Activated CD4-positive, alpha-beta T cell treated with anti-CD3 and anti-CD28 coated beads for 36 hours (primary cell): ENCODE results near the gene FBXW11. TPM values are rescaled to one million over a fixed set of nuclear protein-coding genes. Genes with fewer than 3 reads are reported as not detected.
"Not testable (repeated sequence)": the region's sequence is repeated elsewhere in the genome, so short reads cannot be mapped to it uniquely, and the experiment has no call there.

Experiments
- ATAC-seq: fragments of 200-7000 bp; cut with Tn5 transposase; one replicate; pipeline ENCODE4 v1.10.0; 2021; ENCODE audit warnings: mild to moderate bottlenecking, moderate library complexity
- CTCF ChIA-PET: fragments of 350-600 bp; sonication (Branson Sonifier 250); formaldehyde crosslinking; loops from one replicate; lab custom pipeline; 2021; ENCODE audit warnings: antibody characterized with exemption; lab: Charles Lee
- POLR2A ChIA-PET: fragments of 350-600 bp; sonication (Branson Sonifier 250); formaldehyde crosslinking; loops from one replicate; lab custom pipeline; 2021; ENCODE audit warnings: antibody characterized with exemption, inconsistent platforms; lab: Charles Lee
- DNase-seq: peaks from one replicate; pipeline ENCODE4 v3.0.0-alpha.2; 2020
- H3K27ac Mint-ChIP-seq: one replicate; pipeline ENCODE4 v1.8.0; 2021; ENCODE audit warnings: mixed read lengths
- H3K27me3 Mint-ChIP-seq: one replicate; pipeline ENCODE4 v1.8.0; 2021; ENCODE audit warnings: mixed read lengths
- H3K36me3 Mint-ChIP-seq: one replicate; pipeline ENCODE4 v1.8.0; 2021; ENCODE audit warnings: low read depth, mixed read lengths
- H3K4me1 Mint-ChIP-seq: one replicate; pipeline ENCODE4 v1.8.0; 2021; ENCODE audit warnings: mixed read lengths
- H3K4me3 Mint-ChIP-seq: one replicate; pipeline ENCODE4 v1.8.0; 2021; ENCODE audit warnings: mild to moderate bottlenecking, moderate library complexity, mixed read lengths
- H3K9me3 Mint-ChIP-seq: one replicate; pipeline ENCODE4 v1.8.0; 2021; ENCODE audit warnings: low read depth, mixed read lengths
- intact Hi-C, 2 experiments: fragments of 100-400 bp; cut with DNase I in 1 of 2; cut with micrococcal nuclease in 1 of 2; formaldehyde crosslinking; loops; one replicate each; pipeline versions ENCODE4 v1.14.2 to v1.15.1; 2022 to 2024; cut with DNase I, micrococcal nuclease
- total RNA-seq, 2 experiments: library from RNA; stranded (reverse); gene quantifications; one replicate each; pipeline ENCODE4 v1.2.3, GENCODE V29; 2021

FBXW11 gene
- total RNA-seq, 2 experiments from 2014 or later: 33.8 to 39.5 TPM

- Mint-ChIP-seq H3K4me3 (no peak overlapping the region), H3K27ac (peak overlapping the region; percentile 56)
- intact Hi-C loops: loop anchor here in 1 of 2 experiments (1.0 to 2.0 kb wide), 2 partner anchors 24 to 78 kb away; no protein-coding TSS in a partner anchor
Observed at GRCh38 chr5:171984748-171985419, 21.6 kb downstream of the FBXW11 start.

GRCh38 chr5:171981847-171982246 is 24.6 kb downstream of the FBXW11 start:
- H3K4me1 Mint-ChIP-seq: peaks cover 48% of the 10 kb centered on the region
- DNase-seq: no peak
- H3K27ac Mint-ChIP-seq: no peak overlapping the region
- peaks cover 39% of the 10 kb centered on the region for H3K36me3 Mint-ChIP-seq
- H3K4me3 Mint-ChIP-seq: no peak overlapping the region
- CTCF ChIA-PET: interaction anchor here (1.1 kb wide), 1 partner anchor 22 kb away, joined by 3 read pairs; no protein-coding TSS in a partner anchor
- peaks cover 19% of the 10 kb centered on the region for H3K9me3 Mint-ChIP-seq
- intact Hi-C loops: no loop called here
- no peaks in the 10 kb centered on the region for H3K27me3 Mint-ChIP-seq
- POLR2A ChIA-PET: no interaction called here
- no peak for ATAC-seq

More at GRCh38 chr5:171984748-171985419, 21.6 kb downstream of the FBXW11 start:
- peaks cover 48% of the 10 kb centered on the region for H3K4me1 Mint-ChIP-seq
- H3K9me3 Mint-ChIP-seq: peaks cover 9% of the 10 kb centered on the region
- H3K36me3 Mint-ChIP-seq: peaks cover 38% of the 10 kb centered on the region
- DNase-seq (peak; percentile 64), ATAC-seq (peak; percentile 83)
- CTCF ChIA-PET: interaction anchor here (0.7 to 4.4 kb wide), 13 partner anchors 11 to 194 kb away, joined by 3 to 14 read pairs (median 4); partner anchors contain the start of gene FBXW11
- no peaks in the 10 kb centered on the region for H3K27me3 Mint-ChIP-seq
- POLR2A ChIA-PET: interaction anchor here (0.6 to 1.6 kb wide), 4 partner anchors 20 to 598 kb away, joined by 3 to 8 read pairs (median 3); partner anchors contain the start of gene FBXW11

- peaks cover 51% of the 10 kb centered on the region for H3K4me1 Mint-ChIP-seq
- ATAC-seq (no peak), DNase-seq (no peak)
- H3K27ac Mint-ChIP-seq: no peak overlapping the region
- H3K36me3 Mint-ChIP-seq: peaks cover 36% of the 10 kb centered on the region
- intact Hi-C loops: no loop called here
- H3K27me3 Mint-ChIP-seq: no peaks in the 10 kb centered on the region
- no peak overlapping the region for H3K4me3 Mint-ChIP-seq
- ChIA-PET CTCF (no interaction called here), POLR2A (no interaction called here)
- peaks cover 19% of the 10 kb centered on the region for H3K9me3 Mint-ChIP-seq
Observed at GRCh38 chr5:171980792-171981191, 25.6 kb downstream of the FBXW11 start.

GRCh38 chr5:171979606-171980005 is 26.8 kb downstream of the FBXW11 start:
- intact Hi-C loops: no loop called here
- Mint-ChIP-seq H3K4me3 (no peak overlapping the region), H3K27me3 (no peaks in the 10 kb centered on the region), H3K9me3 (peaks cover 17% of the 10 kb centered on the region), H3K4me1 (peaks cover 54% of the 10 kb centered on the region), H3K36me3 (peaks cover 34% of the 10 kb centered on the region), H3K27ac (no peak overlapping the region)
- ATAC-seq: no peak
- ChIA-PET POLR2A (no interaction called here), CTCF (no interaction called here)
- DNase-seq: no peak

GRCh38 chr5:171978519-171978918 is 27.9 kb downstream of the FBXW11 start:
- Mint-ChIP-seq H3K36me3 (peaks cover 35% of the 10 kb centered on the region), H3K4me3 (no peak overlapping the region), H3K27me3 (no peaks in the 10 kb centered on the region), H3K4me1 (peaks cover 46% of the 10 kb centered on the region), H3K9me3 (peaks cover 17% of the 10 kb centered on the region), H3K27ac (peak overlapping the region; percentile 11)
- ATAC-seq (peak; percentile 28), DNase-seq (no peak)
- intact Hi-C loops: no loop called here
- POLR2A ChIA-PET: no interaction called here
- CTCF ChIA-PET: no interaction called here

- ChIA-PET CTCF (interaction anchor here (1.1 to 1.6 kb wide), 2 partner anchors 11 to 22 kb away, joined by 3 to 4 read pairs; no protein-coding TSS in a partner anchor), POLR2A (no interaction called here)
- Mint-ChIP-seq H3K9me3 (peaks cover 17% of the 10 kb centered on the region), H3K36me3 (peaks cover 35% of the 10 kb centered on the region), H3K4me1 (peaks cover 51% of the 10 kb centered on the region), H3K4me3 (no peak overlapping the region), H3K27me3 (no peaks in the 10 kb centered on the region), H3K27ac (peak overlapping the region; percentile 11)
- intact Hi-C loops: no loop called here
- ATAC-seq: peak; percentile 74
- DNase-seq: no peak
Observed at GRCh38 chr5:171978016-171978415, 28.4 kb downstream of the FBXW11 start.

- CTCF ChIA-PET: interaction anchor here (1.1 to 1.6 kb wide), 2 partner anchors 11 to 21 kb away, joined by 3 to 4 read pairs; no protein-coding TSS in a partner anchor
- DNase-seq, intact Hi-C loops, POLR2A ChIA-PET, H3K4me3 Mint-ChIP-seq, H3K27me3 Mint-ChIP-seq: not testable (repeated sequence)
- Mint-ChIP-seq H3K36me3 (peaks cover 31% of the 10 kb centered on the region), H3K9me3 (peaks cover 17% of the 10 kb centered on the region), H3K27ac (peak overlapping the region; percentile 11), H3K4me1 (peaks cover 48% of the 10 kb centered on the region)
- peak; percentile 22 for ATAC-seq
Observed at GRCh38 chr5:171977244-171977950, 29.0 kb downstream of the FBXW11 start.

GRCh38 chr5:171975877-171976667 is 30.4 kb downstream of the FBXW11 start:
- DNase-seq (no peak), ATAC-seq (no peak)
- Mint-ChIP-seq H3K9me3 (peaks cover 10% of the 10 kb centered on the region), H3K27ac (no peak overlapping the region), H3K27me3 (no peaks in the 10 kb centered on the region), H3K4me3 (no peak overlapping the region), H3K4me1 (peaks cover 48% of the 10 kb centered on the region), H3K36me3 (peaks cover 26% of the 10 kb centered on the region)
- ChIA-PET CTCF (interaction anchor here (1.6 kb wide), 1 partner anchor 20 kb away, joined by 4 read pairs; no protein-coding TSS in a partner anchor), POLR2A (no interaction called here)
- intact Hi-C loops: no loop called here

GRCh38 chr5:171975262-171975876 is 31.1 kb downstream of the FBXW11 start:
- peaks cover 16% of the 10 kb centered on the region for H3K9me3 Mint-ChIP-seq

GRCh38 chr5:171970826-171971225 is 35.6 kb downstream of the FBXW11 start:
- Mint-ChIP-seq H3K27me3 (no peaks in the 10 kb centered on the region), H3K36me3 (peaks cover 27% of the 10 kb centered on the region), H3K4me3 (no peak overlapping the region), H3K27ac (no peak overlapping the region), H3K4me1 (peaks cover 56% of the 10 kb centered on the region), H3K9me3 (peaks cover 10% of the 10 kb centered on the region)
- intact Hi-C loops: no loop called here
- ChIA-PET POLR2A (no interaction called here), CTCF (interaction anchor here (0.9 to 1.6 kb wide), 2 partner anchors 88 to 125 kb away, joined by 3 read pairs; no protein-coding TSS in a partner anchor)
- ATAC-seq: no peak
- no peak for DNase-seq

More at GRCh38 chr5:171975262-171975876, 31.1 kb downstream of the FBXW11 start:
- intact Hi-C loops: no loop called here
- Mint-ChIP-seq H3K4me1 (peaks cover 54% of the 10 kb centered on the region), H3K36me3 (peaks cover 31% of the 10 kb centered on the region), H3K4me3 (no peak overlapping the region), H3K27me3 (no peaks in the 10 kb centered on the region), H3K27ac (no peak overlapping the region)
- ChIA-PET POLR2A (no interaction called here), CTCF (interaction anchor here (0.9 kb wide), 1 partner anchor 63 kb away, joined by 3 read pairs; no protein-coding TSS in a partner anchor)
- ATAC-seq (no peak), DNase-seq (no peak)
